Measurements from ENCODE around the gene PIP5K1C.

PIP5K1C gene

DNA sequence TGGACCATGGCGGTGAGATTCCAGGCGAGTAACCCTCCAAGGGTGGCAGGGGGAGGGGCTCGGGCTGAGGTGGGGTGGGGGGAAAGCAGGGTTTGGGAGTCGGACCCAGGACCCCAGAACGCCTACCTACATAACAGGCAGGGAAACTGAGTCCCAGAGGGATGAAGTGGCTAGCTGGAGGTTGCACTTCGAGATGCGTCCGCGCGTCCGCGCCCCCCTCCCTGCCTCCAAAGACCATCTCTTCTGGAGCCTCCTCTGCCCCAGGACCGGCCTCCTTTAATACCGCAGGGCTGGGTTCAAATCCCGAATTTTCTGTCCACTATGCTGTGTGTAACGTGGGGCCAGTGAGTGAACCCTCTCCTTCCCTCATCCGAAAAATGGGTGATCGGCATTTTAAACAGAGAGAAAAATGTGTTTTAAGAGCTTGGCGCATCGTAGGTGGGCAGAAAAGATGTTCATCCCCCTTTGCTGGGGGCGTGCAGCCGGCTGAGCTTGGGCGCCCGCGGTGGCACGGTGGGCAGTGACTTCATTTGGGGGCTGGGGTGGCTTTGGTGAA, 21.7 kb upstream of the PIP5K1C start:
- no peak for DNase-seq (ENCODE audit: low read depth, low spot score)

GRCh38 chr19:3721131-3721886, 21.0 kb upstream of the PIP5K1C start:
- no peak for DNase-seq (ENCODE audit: low read depth, low spot score)

DNA sequence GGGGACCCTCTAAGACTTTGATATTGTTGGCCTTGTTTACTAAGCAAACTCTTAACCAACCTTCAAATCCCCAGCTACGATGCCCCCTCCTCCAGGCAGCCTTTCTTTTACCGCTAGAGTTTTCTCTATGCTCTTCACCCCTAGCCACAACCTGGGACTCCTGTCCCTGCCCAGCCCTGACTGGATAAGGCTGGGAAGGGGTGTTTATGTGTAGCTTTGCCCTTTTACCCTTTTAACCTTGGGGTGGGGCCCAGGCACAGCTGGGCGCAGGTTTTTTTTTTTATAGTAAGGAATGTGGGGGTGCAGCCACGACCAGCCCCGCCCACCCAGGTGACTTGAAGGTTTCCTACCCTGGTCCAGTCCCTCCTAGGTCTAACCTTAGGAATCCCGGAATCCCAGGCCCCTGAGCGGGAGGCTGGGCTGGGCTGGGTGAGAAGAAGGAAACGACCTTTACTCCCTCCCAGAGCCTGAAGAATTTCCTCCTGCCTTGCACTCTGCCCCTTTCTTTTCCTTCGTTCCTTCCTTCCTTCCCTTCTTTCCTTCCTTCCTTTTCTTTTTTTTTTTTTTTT, 20.2 kb upstream of the PIP5K1C start:
- DNase-seq (ENCODE audit: low read depth, low spot score) = no peak

DNA sequence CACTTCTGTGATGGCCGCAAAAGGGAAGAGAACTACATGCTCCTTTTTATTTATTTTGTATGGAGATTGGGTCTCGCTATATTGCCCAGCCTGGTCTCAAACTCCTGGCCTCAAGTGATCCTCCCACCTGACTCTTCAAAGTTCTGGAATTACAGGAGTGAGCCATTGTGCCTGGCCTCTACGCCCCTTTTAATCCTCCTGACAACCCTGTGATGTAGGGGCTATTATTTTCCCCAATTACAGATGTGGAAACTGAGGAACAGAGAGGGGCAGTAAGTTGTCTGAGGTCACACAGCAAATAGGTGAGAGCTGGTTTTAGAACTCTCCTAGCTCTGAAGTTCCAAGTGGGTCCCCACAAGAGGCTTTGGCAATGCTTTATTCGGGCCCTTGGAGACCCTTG, 19.6 kb upstream of the PIP5K1C start:
- DNase-seq (ENCODE audit: low read depth, low spot score) = no peak

DNA sequence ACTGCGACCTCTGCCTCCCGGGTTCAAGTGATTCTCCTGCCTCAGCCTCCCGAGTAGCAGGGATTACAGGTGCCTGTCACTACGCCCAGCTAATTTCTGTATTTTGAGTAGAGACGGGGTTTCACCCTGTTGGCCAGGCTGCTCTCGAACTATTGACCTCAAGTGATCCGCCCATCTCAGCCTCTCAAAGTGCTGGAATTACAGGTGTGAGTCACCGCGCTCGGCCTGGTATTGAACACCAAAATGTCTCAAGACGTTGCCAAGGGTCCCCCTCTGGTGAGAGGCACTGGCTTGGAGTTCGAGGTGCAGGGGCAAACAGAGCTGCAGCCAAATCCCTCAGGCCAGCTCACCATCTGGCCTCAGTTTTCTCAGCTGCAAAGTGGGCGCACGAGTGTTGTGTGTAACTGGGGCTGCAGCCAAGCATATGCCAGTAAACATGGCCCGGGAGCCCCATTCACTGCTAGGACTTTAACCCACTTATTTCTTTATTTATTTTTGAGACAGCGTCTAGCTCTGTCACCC, 15.9 kb upstream of the PIP5K1C start:
- DNase-seq (ENCODE audit: low read depth, low spot score) = no peak

DNA sequence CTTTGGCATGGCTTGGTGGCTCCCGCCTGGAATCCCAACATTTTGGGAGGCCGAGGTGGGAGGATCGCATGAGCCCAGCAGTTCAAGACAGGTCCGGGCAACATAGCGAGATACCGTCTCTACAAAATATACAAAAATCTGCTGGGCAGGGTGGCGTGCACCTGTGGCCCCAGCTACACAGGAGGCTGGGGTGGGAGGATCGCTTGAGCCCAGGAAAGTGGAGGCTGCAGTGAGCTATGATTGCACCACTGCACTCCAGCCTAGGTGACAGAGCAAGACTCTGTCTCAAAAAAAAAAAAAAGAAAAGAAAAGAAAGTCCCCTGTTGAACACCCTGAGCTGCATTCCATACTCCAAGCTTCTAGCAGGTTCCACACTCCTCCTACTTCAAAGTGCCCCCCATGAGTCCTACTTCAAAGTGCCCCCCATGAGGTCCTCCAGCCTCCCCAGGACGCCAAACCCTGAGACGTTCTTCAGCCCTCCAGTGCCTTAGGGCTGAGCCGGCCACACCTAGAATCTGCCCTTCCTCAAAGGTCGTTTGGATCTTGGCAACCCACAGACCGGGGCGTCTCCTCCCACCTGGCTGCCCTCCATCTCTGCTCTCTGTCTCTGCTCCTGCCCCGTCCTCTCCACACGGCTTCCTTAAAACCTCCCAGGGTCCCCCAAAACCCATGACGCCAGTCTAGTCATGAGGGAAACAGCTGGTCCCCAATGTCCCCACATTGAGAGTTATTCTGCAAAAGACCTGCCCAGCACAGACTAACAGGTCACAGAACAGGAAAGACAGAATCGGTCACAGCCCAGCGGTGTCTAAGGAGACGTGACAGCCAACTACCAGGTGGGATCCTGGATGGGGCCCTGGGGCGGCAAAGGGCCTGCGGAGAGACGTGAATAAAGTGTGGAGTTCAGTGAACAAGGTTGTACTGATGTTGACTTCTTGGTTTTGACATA, 12.7 kb upstream of the PIP5K1C start:
- DNase-seq (ENCODE audit: low read depth, low spot score) = no peak

DNA sequence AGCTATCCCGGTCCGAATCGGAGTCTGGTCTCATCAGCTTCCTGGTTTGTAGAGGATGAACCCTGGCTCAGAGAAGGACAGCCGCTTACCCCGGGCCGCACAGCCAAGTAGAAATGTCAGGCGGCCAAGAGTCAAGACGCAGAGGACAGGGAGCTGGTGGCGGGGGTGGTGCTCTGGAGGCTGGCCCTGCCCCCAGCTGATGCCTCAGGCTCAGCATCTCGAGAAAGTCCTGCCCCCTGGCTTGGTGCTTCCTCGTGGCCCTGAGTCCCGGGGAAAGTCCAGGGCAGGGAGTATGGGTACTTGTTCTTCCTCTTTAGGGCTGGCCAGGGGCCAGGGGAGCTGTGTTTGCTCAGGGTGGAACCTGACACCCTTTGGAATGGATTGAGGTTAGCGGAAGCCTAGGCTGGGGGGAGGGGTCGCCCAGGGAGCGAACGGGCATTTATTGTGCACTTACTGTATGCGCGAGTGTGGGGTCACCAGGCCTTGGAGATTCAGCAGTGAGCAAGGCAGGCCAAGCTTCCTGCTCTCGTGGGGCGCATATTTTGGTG, 10.1 kb upstream of the PIP5K1C start:
- DNase-seq (ENCODE audit: low read depth, low spot score) = no peak

DNA sequence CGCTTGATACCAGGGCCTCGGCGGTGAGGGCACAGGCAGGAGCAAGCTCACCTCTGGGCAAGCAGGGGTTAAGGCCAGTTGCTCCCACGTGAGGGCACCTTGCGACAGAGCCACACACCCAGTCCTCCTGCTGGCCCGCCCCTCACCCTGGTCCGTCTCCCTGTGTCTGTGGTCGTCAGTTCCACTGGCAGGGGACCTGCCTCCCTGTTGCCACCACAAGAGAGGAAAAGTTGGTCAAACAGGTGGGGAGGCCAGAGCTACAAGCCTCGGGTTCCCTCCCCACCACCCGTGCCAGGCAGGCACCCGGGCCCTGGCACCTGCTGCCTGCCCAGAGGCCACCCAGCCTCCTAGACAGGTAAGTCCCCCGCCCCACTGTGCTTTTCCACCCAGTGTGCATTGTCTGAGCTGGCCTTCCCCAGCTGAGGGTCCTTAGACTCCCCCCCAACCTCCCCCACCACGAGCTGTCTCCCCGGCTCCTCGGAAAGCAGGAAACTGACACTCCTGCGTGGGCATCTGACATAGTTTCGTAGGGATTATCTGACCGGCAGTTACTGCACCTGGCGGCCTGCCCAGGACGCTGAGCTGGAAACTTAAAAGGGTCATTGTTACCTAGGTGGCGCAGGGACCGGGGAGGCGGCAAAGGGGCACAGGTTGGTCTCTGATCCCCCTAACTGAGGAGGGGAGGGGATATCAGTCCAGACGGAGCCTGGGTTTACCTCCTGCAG, 8.1 kb upstream of the PIP5K1C start, which contains the start of gene TJP3:
TJP3 (plus strand) TSS at position 178 of the 725 bp plus-strand sequence. CDS start 20,049 bp downstream, outside the sequence.
- DNase-seq (ENCODE audit: low read depth, low spot score) = no peak

DNA sequence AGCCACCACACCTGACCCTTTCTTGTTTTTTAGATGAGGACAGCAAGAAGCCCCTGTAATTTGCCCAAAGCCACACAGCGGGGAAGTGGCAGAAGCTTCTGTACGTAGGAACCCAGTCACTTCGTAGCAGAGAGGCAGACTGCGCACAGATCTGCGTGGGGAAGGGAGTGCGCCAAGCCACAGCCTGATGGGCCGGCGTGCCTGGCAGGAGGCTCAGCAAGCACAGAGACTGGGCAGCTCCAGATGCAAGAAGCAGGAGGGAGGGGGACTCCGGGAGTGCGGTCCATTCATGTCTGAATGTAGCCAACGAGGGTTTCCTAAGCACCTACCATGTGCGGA, 7.6 kb upstream of the PIP5K1C start:
- DNase-seq (ENCODE audit: low read depth, low spot score) = no peak

GRCh38 chr19:3701200-3701599, 932 bp upstream of the PIP5K1C start:
- DNase-seq (ENCODE audit: low read depth, low spot score) = no peak

- DNase-seq (ENCODE audit: low read depth, low spot score) = no peak
Observed at GRCh38 chr19:3699741-3700241, 477 bp downstream of the PIP5K1C start.

GRCh38 chr19:3698974-3699740, 1.1 kb downstream of the PIP5K1C start:
- DNase-seq (ENCODE audit: low read depth, low spot score) = no peak

GRCh38 chr19:3698386-3698950, 1.8 kb downstream of the PIP5K1C start:
- DNase-seq (ENCODE audit: low read depth, low spot score) = no peak

- DNase-seq (ENCODE audit: low read depth, low spot score) = no peak
Observed at GRCh38 chr19:3697671-3698385, 2.4 kb downstream of the PIP5K1C start.

DNA sequence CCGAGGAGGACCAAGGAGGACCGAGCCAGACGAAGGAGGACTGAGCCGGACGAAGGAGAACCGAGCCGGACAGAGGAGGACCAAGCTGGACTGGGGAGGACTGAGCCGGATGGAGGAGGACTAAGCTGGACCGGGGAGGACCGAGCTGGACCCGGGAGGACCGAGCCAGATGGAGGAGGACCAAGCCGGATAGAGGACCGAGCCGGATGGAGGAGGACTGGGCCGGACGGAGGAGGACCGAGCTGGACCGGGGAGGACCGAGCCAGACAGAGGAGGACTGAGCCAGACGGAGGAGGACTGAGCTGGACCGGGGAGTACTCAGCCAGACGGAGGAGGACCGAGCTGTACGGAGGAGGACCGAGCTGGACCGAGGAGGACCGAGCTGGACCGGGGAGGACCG, 3.2 kb downstream of the PIP5K1C start:
- DNase-seq (ENCODE audit: low read depth, low spot score) = no peak

GRCh38 chr19:3696660-3696995, 3.6 kb downstream of the PIP5K1C start:
- no peak for DNase-seq (ENCODE audit: low read depth, low spot score)

- DNase-seq (ENCODE audit: low read depth, low spot score) = no peak
Observed at GRCh38 chr19:3695986-3696659, 4.1 kb downstream of the PIP5K1C start.

GRCh38 chr19:3695124-3695733, 5.0 kb downstream of the PIP5K1C start:
- DNase-seq (ENCODE audit: low read depth, low spot score) = no peak

All from smooth muscle cell of the brain vasculature (primary cell).